Measurements from ENCODE around the gene MSI2. TPM values are rescaled to one million over a fixed set of nuclear protein-coding genes. Genes with fewer than 3 reads are reported as not detected.

Gene MSI2

DNA sequence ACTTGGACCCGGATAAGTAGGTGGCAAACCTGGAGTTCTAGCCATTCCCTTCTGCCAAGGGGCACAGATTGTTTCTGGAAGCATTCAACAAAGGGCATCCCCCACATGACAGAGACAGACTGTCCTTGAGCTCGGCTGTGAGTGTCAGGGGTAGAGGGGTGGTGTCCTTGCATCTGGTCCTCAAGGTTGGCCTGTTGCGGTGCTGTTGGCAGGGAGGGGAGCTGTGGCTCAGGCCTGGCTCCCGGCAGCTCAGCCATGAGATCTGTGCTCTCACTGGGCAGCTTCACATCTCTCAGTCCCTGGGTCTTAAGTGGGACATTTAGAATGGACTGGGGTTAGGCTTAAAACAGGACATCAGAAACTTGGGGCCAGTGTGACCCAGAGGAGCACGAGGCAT is 468.4 kb downstream of the MSI2 start:
- H3K27me3 ChIP-seq (ENCODE audit: control insufficient read depth, insufficient read depth, low read length), result peaks cover 39% of the 10 kb centered on the region
- no peaks in the 10 kb centered on the region for H3K36me3 ChIP-seq (ENCODE audit: insufficient read depth, low read length)
- H3K4me3 ChIP-seq (ENCODE audit: low read length), result no peak overlapping the region
- H3K9me3 ChIP-seq (replicated peaks; ENCODE audit: low read length), result no peaks in the 10 kb centered on the region
- H3K4me1 ChIP-seq (ENCODE audit: control insufficient read depth, insufficient read depth, low read length), result no peaks in the 10 kb centered on the region
- H3K4me2 ChIP-seq (ENCODE audit: low read length), result no peak overlapping the region
- no peak overlapping the region for H3K9ac ChIP-seq (ENCODE audit: low read depth, low read length)

DNA sequence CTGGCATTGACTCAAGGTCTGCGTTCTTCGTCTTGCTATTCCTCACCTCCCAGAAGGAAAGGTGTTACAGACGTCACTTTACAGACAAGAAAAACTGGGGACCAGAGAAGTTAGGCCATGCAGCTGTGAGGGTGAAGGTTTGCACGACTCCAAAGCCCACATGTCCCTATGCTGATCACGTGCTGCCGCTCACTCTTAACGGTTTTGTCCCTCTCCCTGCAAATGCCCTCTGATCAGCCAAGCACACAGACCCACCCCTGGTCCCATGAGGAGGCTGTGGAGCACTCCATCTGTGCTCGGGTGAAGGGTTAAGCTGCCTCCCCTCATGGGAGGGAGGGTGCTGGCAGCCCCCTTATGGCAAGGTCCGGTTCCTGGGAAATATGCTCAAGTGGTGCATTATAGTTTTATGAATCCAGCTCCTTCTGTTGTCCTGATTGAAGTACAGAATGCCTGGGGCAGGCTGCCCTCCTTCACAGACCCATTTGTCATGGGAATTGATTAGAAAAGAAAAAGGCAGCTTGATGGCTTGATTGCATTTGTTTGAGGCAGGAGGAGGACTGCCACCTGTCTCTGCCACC is 470.0 kb downstream of the MSI2 start:
- H3K36me3 ChIP-seq (ENCODE audit: insufficient read depth, low read length), result no peaks in the 10 kb centered on the region
- no peaks in the 10 kb centered on the region for H3K4me1 ChIP-seq (ENCODE audit: control insufficient read depth, insufficient read depth, low read length)
- peaks cover 45% of the 10 kb centered on the region for H3K27me3 ChIP-seq (ENCODE audit: control insufficient read depth, insufficient read depth, low read length)

DNA sequence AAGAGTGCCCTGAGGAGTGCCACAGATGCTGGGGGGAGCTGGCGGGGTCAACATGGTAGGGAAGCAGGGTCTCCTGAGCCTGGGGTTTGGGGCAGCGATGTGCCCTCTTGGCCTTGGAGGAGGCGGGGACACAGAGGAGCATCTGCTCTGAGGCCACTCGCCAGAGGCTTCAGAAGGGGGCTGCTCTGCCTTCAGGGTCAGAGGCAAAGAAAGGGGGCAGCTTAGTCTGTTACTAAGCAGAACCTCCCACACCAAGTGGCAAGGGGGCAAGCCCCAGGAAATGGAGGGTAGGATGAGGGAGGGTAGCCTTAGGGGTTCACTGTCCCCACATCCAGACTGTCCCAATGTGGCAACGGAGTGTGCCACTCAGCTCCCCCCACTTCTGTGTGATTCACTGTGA is 470.5 kb downstream of the MSI2 start:
- H3K4me1 ChIP-seq (ENCODE audit: control insufficient read depth, insufficient read depth, low read length), result no peaks in the 10 kb centered on the region
- no peaks in the 10 kb centered on the region for H3K36me3 ChIP-seq (ENCODE audit: insufficient read depth, low read length)
- no peak overlapping the region for H3K4me2 ChIP-seq (ENCODE audit: low read length)
- H3K4me3 ChIP-seq (ENCODE audit: low read length), result no peak overlapping the region
- peaks cover 50% of the 10 kb centered on the region for H3K27me3 ChIP-seq (ENCODE audit: control insufficient read depth, insufficient read depth, low read length)
- no peaks in the 10 kb centered on the region for H3K9me3 ChIP-seq (replicated peaks; ENCODE audit: low read length)
- H3K9ac ChIP-seq (ENCODE audit: low read depth, low read length), result no peak overlapping the region

More for the DNA sequence above, 470.0 kb downstream of the MSI2 start:
- H3K4me2 ChIP-seq (ENCODE audit: low read length), result no peak overlapping the region
- H3K4me3 ChIP-seq (ENCODE audit: low read length), result no peak overlapping the region
- H3K9me3 ChIP-seq (replicated peaks; ENCODE audit: low read length), result no peaks in the 10 kb centered on the region
- no peak overlapping the region for H3K9ac ChIP-seq (ENCODE audit: low read depth, low read length)

DNA sequence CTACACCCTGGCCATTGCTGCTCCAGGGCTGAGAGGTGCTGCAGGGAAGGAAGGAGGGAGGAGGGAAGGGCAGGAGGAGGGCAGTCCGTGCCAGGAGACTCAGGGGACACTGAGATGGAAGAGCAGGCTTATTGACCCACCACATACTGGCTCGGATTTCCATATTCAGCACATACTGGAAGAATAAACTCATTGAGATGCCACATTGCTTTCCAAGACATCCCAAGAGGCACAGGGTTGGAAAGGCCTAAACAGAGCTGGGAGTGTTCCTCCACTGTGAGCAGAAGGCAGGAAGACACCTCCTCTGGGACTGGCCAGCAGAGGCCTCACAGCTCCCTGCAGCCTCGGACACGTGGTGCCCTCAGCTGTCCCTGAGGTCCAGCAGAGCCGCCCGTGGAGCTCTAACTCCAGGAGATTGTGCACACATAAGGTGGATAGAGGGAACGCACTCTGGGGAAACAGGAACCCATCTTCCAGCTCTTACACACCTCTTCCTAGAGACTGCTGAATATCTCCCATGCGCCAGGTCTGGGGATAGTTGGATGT is 471.4 kb downstream of the MSI2 start:
- H3K9me3 ChIP-seq (replicated peaks; ENCODE audit: low read length), result no peaks in the 10 kb centered on the region
- H3K4me1 ChIP-seq (ENCODE audit: control insufficient read depth, insufficient read depth, low read length), result no peaks in the 10 kb centered on the region
- no peaks in the 10 kb centered on the region for H3K36me3 ChIP-seq (ENCODE audit: insufficient read depth, low read length)
- peaks cover 48% of the 10 kb centered on the region for H3K27me3 ChIP-seq (ENCODE audit: control insufficient read depth, insufficient read depth, low read length)
- H3K4me3 ChIP-seq (ENCODE audit: low read length), result no peak overlapping the region
- no peak overlapping the region for H3K9ac ChIP-seq (ENCODE audit: low read depth, low read length)
- H3K4me2 ChIP-seq (ENCODE audit: low read length), result no peak overlapping the region

DNA sequence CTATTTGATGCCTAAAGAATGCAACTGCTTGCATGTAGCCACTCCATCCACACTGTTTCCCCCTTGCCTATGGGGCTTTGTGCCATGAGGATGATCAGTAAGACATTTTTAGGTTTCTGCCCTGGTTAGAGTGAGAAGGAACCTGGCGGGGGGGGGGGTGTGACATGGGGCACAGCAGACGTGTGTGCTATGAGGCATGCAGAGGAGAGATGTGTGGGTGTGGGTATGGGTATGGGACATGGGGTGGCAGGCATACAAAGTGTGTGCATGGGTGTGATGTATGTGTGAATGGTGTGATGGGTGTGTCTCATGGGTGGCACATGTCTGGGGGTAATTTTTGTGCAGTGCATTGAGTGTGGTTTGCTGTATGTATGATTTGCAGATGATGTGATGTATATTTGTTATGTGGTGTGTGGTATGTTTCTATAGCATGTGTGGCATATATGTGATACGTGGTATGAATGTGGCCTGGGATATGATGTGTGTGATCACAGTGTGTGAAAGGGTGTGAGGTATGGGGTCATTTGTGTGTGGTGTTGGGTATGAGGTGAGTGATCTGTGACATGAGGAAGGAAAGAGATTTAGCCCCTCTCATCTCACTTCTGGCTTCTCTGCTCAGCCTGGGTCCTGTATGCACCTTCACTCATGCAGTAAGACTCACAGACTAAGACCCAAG is 473.8 kb downstream of the MSI2 start:
- Histone ChIP-seq H3K4me2 (ENCODE audit: low read length) (no peak overlapping the region), H3K4me1 (ENCODE audit: control insufficient read depth, insufficient read depth, low read length) (no peaks in the 10 kb centered on the region), H3K9ac (ENCODE audit: low read depth, low read length) (no peak overlapping the region), H3K4me3 (ENCODE audit: low read length) (no peak overlapping the region), H3K27me3 (ENCODE audit: control insufficient read depth, insufficient read depth, low read length) (peaks cover 59% of the 10 kb centered on the region), H3K36me3 (ENCODE audit: insufficient read depth, low read length) (no peaks in the 10 kb centered on the region), H3K9me3 (replicated peaks; ENCODE audit: low read length) (no peaks in the 10 kb centered on the region)

DNA sequence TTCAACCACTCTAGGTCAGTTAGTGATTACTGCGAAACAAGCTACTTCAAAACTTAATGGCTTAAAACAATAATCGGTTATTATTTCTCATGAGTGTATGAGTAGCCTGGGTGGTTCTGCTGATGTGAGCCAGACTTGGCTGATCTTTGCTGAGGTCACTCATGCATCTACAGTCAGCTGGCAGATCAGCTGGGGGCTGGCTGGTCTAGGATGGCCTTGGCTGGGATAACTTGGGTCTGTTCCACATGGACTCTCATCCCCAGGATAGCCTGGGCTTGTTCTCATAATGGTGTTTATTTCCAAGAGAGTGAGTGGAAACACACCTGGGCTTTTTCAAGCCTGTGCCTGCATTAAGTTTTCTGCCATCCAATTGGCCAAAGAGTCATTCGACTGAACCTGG is 475.7 kb downstream of the MSI2 start:
- H3K9me3 ChIP-seq (replicated peaks; ENCODE audit: low read length), result no peaks in the 10 kb centered on the region
- H3K4me1 ChIP-seq (ENCODE audit: control insufficient read depth, insufficient read depth, low read length), result no peaks in the 10 kb centered on the region
- no peaks in the 10 kb centered on the region for H3K36me3 ChIP-seq (ENCODE audit: insufficient read depth, low read length)
- no peak overlapping the region for H3K4me3 ChIP-seq (ENCODE audit: low read length)
- H3K4me2 ChIP-seq (ENCODE audit: low read length), result no peak overlapping the region
- H3K27me3 ChIP-seq (ENCODE audit: control insufficient read depth, insufficient read depth, low read length), result peaks cover 66% of the 10 kb centered on the region
- no peak overlapping the region for H3K9ac ChIP-seq (ENCODE audit: low read depth, low read length)

DNA sequence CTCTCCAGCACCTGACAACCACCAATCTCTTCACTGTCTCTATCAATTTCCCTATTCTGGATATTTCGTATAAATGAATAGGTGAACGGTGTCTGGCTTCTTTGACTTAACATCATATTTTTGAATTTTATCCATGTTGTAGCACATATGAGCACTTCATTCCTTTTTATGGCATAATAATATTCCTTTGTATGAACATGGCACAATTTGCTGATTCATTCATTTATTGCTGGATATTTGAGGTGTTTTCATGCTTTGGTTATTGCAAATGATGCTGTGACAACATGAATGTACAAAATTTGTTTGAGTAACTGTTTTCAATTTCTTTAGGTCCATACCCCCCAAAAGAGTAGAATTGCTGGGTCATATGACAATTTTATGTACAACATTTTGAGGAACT is 476.8 kb downstream of the MSI2 start:
- no peaks in the 10 kb centered on the region for H3K36me3 ChIP-seq (ENCODE audit: insufficient read depth, low read length)

More for the DNA sequence above, 476.8 kb downstream of the MSI2 start:
- Histone ChIP-seq H3K9me3 (replicated peaks; ENCODE audit: low read length) (no peaks in the 10 kb centered on the region), H3K4me3 (ENCODE audit: low read length) (no peak overlapping the region), H3K4me2 (ENCODE audit: low read length) (no peak overlapping the region), H3K9ac (ENCODE audit: low read depth, low read length) (no peak overlapping the region), H3K27me3 (ENCODE audit: control insufficient read depth, insufficient read depth, low read length) (peaks cover 66% of the 10 kb centered on the region), H3K4me1 (ENCODE audit: control insufficient read depth, insufficient read depth, low read length) (no peaks in the 10 kb centered on the region)

Small RNAs within 50 kb of the gene (small RNA-seq; reads per million reads assigned to genes)
- gene RN7SL449P (not detected), gene RNU7-134P (not detected)

Measured in skeletal muscle satellite cell (primary cell).